GM19238 (cell line): ENCODE data around the gene CEP83.
"Not testable (repeated sequence)": the region's sequence is repeated elsewhere in the genome, so short reads cannot be mapped to it uniquely, and the experiment has no call there.

Experiments used
- DNase-seq: peaks from one replicate; pipeline ENCODE4 v3.0.0; 2011; ENCODE audit warnings: low spot score; ENCODE audit not compliant: insufficient read length

CEP83 gene, protein sequence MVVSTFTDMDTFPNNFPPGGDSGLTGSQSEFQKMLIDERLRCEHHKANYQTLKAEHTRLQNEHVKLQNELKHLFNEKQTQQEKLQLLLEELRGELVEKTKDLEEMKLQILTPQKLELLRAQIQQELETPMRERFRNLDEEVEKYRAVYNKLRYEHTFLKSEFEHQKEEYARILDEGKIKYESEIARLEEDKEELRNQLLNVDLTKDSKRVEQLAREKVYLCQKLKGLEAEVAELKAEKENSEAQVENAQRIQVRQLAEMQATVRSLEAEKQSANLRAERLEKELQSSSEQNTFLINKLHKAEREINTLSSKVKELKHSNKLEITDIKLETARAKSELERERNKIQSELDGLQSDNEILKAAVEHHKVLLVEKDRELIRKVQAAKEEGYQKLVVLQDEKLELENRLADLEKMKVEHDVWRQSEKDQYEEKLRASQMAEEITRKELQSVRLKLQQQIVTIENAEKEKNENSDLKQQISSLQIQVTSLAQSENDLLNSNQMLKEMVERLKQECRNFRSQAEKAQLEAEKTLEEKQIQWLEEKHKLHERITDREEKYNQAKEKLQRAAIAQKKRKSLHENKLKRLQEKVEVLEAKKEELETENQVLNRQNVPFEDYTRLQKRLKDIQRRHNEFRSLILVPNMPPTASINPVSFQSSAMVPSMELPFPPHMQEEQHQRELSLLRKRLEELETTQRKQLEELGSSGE

DNA sequence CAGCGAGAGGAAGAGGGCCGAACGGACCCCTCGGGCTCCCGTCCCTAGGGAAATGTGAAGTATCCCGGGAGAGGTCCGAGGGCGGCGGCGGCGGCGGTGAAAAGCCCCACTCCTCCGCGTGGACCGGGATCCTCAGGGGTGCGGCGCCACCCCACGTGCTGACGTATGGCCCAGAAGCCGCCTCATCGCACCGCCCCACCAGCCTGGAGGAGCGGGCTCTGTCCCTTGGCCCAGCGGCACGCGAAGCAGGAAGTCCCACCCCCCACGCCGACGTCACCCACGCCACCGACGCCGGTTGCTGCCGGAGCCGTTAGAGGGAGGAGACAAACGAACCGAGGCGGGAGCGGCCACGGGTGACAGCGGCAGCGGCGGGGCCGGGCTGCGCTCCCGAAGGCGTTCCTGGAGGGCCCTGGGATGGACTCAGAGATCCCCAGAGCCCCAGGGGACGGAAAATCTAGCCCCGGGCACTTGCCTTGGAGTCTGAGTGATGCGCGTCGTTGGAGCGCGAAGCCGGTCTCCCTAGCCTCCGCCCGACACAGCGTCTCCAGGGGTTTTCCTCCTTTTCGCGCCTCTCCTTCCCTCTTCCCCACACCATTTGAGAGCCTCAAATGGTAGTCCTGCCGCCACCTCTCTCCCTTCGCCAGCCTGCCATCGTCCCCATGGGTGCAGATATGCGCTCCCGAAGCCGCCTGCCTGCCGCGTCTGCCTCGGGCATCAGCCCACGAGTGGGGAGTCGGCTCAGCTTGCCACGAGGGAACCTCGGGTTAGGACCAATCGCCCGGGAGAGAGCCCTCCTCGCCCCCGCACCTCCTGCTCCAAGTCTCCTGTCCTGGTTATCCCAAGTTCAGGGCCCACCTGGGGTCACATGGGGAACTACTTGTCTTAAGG, at the start of gene CEP83:
Gene CEP83, minus strand, starts transcription at position 140 of the 888 bp plus-strand sequence. CDS start 47,377 bp downstream, outside the sequence.
- peak; percentile 90 for DNase-seq

DNA sequence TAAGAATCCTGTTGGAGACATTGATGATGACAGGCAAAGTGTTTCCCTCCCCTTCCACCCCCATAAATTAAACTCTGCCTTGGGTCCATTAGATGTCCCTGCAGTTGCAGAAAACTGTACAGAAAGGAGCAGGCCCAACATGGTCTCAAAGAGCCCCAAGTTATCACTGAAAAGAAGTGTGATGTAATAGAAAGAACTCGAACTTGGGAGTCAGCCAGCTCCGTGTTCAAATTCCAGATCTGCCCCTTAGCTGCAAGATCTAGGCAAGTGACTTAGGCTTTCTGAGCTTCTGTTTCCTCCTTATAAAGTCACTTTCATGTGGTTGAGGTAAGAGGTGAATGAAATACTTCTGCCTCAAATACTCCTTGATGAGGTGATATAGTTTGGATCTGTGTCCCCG, 49.6 kb upstream of the CEP83 start:
- no peak for DNase-seq

DNA sequence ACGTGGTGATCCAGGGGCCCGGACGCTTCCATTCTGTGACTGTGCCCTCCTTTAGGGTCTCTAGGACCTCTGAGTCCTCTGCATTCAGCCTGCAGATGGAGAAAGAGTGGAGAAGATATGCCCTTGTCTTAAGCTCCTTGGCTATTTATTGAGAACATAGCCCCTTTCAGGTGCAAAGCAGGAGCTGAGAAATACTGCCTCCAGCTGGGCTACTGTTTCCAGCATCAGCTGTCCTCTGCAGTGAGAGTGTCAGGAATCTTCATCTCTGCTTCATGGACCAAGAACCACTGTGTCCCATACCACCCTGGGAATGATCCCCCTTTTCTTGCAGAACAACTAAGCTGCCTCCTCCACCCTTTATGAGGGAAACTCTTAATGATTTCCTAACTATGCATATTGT, 47.8 kb upstream of the CEP83 start:
- no peak for DNase-seq

DNA sequence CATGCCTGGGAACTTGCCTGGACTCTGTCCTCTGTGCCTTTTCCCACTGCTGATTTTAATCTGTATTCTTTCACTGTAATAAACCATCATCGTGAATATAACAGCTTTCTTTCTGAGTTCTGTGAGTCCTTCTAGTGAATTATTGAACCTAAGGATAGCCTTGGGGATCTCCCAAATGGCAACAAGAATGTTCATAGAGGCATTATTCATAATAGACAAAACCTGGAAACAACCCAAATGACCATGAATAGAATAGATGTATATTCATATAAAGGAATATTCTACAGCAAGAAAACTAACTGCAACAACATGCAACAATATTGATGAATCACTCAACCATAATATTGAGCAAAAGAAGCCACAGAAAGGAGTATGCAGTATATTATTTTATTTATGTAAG, 44.7 kb upstream of the CEP83 start:
- no peak for DNase-seq

DNA sequence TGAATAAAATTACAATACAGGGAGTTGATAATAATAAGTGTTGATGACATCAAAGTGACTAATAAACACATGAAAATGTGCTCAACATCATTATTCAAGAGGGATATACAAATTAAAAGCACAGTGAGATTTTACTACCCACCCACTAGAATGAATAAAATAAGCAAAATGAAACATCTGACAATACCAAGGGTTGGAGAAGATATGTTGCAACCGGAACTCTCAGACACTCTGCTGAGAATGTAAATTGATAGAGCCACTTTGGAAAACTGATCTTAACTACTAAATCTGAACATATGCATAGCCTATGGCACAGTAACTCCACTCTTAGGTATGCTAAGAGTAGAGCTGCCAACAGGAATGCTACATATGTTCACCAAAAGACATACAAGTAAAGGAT, 44.0 kb upstream of the CEP83 start:
- DNase-seq, result no peak

DNA sequence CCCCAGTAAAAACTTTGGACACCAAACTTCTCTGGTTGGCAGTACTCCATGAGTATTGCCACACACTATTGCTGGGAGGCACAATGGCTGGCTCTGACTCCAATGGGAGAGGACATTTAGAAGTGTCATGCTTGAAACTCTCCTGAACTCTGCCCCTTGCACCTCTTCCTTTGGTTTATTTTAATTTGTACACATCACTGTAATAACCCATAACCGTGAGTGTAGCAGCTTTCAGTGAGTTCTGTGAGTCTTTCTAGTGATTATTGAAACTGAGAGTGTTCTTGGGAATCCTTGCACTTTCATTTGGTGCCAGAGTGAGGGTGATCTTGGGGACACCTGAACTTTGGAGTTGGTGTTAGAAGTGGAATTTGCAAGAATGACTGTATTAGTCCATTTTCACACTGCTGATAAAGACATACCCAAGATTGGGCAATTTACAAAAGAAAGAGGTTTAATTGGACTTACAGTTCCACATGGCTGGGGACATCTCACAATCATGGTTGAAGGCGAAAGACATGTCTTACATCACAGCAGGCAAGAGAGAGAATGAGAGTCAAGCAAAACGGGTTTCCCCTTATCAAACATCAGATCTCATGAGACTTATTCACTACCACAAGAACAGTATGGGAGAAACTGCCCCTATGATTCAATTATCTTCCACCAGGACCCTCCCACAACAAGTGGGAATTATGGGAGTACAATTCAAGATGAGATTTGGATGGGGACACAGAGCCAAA, 41.3 kb upstream of the CEP83 start:
- no peak for DNase-seq

DNA sequence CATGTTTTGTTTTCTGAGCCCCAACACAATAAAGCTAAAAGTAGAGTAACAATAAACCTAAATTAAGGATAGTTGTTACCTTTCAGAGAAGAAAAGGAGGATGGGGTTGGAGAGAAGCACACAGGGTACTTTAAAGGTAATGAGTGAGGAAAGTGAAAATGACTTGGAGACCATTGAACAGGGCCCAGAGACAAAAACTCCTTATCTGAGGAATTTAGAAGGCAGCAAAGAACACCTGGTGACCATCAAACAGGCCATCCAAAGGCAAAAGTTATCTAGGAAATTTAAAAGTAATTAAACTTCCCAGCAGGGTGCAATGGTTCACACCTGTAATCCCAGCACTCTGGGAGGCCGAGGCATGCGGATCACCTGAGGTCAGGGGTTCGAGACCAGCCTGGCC, 39.0 kb upstream of the CEP83 start:
- no peak for DNase-seq

DNA sequence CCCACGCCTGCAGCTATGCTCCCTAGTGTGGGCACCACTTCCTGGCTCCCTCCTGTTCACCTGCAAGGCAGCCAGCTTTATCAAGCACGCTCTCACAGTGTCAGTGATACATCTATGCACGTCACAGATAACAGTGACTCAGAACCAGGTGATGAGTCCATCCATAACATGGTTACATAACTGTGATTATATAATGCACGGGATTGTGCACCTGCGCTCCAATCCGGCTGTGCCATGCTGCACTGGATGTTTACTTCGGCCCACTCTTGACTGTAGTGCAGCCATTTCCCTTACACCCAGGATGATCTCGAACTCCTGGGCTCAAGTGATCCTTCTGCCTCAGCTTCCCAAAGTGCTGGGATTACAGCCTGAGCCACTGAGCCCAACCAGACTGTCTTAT, 38.4 kb upstream of the CEP83 start:
- no peak for DNase-seq

DNA sequence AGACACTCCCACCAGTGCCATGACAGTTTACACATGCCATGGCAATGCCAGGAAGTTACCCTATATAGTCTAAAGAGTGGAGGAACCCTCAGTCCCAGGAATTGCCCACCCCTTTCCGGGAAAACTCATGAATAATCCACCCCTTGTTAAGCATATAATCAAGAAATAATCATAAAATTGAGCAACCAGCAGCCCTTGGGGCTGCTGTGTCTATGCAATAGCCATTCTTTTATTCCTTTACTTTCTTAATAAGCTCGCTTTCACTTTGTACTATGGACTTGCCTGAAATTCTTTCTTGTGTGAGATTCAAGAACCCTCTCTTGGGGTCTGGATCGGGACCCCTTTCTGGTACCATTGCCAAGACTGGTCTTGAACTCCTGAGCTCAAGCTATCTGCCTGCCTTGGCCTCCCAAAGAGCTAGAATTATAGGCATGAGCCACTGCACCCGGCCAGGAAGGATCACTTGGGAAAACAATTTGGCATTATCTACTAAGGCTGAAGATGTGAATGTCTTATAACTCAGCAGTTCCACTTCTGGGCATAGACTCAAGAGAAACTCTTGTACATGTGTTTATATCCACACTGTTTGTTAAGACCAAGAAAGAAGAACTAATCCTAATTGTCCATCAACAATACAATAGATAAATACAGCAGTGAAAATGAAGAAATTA, 35.9 kb upstream of the CEP83 start:
- DNase-seq, result no peak

DNA sequence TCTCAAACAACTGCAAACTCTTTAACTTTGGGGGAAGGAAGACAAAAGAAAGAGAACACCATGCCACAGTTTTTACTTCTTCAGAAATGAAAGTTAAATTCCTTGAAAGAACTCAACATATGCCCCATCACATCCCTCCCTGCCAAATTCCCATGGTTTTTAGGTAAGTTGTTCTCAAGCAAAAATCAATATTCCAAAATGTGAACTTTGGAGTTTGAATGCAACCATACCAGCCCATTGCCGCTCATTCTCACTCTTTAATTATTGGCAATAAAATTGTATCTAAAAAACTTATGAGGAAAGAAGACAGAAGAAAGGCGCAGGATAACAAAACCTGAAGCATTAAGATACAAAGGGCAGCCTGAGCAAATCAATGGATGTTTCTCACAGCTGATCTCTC, 31.8 kb upstream of the CEP83 start:
- no peak for DNase-seq

DNA sequence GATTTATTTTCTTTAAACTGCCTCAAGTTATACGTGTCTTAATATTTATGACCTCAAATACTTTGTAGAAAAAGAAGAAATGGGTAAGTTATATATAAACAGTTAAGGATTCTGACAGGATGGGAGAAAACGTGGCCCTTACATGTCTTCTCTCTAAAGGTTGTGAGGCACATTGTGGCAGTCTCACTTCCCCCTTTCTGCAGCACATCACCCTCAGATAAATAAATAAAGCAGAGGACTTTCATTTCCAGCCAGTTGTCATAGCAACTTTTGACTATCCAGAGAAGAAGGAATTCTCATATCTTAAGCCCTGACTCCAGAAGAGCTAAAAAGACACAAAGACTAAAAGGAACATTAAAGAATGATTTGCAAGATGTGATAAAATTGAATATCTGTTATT, 28.8 kb upstream of the CEP83 start:
- peak; percentile 31 for DNase-seq

DNA sequence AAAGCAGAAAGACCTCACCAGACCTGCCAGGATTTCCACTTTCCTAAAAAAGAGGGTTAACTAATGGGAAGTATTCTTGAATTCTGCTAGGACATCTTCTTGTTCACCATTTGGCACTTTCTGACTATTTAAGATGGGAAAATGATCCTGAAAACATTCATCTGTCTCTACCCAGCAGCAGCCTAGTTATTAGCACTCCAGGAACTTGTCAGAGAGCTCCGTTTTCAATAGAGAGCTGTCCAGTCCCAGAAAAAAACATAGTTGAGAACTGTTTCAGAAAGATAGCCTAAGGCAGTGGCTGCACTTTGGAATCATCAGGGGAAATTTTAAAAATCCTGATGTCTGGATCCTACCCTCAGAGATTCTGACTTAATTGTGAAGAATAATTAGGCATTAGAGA, 22.1 kb upstream of the CEP83 start:
- DNase-seq, result no peak

DNA sequence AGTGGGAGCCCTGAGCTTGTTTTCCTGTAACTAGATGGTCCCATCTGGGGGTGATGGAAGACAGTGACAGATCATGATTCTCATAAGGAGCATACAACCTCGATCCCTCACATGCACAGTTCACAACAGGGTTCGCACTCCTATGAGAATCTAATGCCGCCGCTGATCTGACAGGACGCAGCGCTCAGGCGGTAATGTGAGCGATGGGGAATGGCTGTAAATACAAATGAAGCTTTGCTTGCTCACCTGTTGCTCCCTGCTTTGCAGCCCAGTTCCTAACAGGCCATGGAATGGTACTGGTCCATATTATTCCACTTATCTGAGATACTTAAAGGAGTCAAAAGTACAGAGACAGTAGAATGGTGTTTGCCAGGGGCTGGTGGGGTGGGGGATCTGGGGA, 9.9 kb upstream of the CEP83 start:
- no peak for DNase-seq

DNA sequence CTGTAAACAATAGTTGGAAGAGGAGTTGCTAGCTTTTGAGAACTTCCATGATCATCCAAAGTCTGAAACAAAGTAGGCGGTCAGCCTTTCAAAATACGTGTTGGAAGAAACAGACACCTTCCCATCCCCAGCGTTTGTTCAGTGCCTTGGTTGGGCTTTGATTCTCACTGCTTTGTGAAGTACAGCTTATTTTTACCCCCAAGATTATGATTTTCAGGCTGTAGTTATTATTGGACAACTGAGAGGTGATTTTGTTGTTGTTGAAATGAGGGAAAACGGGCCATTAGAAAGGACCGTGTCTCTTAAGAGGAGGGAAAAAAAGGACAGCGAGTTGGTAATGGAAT, 921 bp upstream of the CEP83 start:
- no peak for DNase-seq

DNA sequence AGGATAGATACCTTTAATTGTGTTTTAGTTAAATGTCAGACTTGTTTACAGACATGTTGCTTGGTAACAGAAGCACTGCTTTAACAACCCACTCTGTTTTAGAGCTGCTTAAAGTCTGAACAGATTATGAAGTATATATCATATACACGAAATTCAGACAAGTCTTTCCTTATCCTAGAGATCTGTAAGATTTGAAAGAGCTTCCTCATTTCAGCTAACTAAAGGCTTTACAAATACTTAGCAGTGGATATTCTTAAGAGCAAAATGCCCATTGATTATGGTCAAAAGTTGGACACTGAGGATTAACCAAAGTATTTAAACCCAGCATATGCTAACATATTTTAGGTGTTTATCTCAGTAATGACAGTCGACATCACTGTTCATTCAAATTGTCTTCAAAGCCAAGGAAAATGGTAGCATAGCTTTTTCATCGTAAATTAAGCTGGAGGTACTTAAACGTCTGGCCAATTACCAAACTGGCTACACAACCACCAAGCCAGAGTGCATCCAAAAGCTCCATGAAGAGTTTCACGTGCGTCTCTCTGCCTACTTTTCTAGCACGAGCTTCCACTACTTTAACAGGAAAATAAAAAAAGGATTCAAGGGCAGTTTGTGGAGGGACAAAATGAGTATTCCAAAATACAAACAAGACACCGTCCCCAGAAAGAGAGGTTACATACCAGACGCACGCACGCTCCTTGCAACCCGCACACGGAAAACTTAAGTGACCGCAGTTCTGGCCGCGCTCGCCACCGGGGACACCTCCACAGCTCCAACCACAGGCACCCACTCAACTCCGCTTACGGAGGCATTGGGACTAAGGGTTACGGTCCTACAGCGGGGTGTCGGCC, 565 bp downstream of the CEP83 start:
- no peak for DNase-seq

DNA sequence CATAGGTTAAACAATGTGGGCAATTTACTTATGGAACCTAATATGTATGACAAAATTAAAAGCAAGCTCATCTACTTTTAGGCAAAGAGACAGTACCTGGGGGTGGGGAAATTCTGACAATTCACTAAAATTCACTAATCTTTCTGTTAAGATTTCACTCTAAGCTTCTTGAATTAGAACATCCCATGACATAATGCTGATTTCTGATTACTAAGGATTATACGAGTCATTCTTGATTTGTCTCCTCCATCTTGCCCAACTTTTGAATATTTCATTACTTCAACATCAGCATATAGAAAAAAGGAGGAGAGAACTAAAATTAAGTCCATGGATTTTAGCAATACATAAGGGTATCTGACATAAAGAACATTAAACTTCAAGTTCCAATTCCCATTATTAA, 2.4 kb downstream of the CEP83 start:
- no peak for DNase-seq

DNA sequence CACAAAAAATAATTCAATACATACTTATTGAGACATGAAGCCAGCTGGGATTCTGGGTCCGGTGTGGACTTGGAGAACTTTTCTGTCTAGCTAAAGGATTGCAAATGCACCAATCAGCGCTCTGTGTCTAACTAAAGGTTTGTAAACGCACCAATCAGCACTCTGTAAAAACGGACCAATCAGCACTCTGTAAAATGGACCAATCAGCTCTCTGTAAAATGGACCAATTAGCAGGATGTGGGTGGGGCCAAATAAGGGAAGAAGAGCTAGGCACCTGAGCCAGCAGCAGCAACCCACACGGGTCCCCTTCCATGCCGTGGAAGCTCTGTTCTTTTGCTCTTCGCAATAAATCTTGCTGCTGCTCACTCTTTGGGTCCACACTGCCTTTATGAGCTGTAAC, 5.3 kb downstream of the CEP83 start:
- not testable (repeated sequence) for DNase-seq

DNA sequence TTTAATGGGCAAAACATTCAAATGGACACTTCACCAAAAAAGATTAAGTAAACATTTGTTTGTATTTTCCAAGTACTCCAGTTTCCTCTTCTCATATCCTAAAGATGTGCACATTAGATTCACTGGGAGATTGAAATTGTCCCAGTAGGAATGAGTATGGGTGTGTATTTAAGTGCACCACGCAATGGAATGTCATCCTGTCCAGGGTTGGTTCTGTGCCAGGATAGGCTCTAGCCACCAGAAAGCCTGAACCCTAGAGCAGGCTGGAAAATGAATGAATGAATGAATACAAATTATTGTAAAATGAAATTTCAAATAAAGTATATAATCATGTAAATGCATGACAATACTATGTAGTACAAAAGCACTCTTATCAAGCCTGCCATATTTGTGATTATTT, 14.0 kb downstream of the CEP83 start:
- DNase-seq, result no peak

DNA sequence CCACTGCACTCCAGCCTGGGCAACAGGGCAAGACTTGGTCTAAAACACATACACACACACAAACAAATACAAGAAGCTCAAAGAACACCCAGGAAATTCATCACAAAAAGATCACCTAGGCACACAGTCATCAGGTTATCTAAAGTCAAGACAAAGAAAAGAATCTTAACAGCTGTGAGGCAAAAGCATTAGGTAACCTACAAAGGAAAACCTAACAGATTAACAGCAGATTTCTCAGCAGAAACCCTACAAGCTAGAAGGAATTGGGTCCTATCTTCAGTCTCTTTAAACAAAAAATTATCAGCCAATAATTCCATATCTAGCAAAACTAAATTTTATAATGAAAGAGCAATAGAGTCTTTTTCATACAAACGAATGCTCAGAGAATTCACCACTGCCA, 22.4 kb downstream of the CEP83 start:
- no peak for DNase-seq

DNA sequence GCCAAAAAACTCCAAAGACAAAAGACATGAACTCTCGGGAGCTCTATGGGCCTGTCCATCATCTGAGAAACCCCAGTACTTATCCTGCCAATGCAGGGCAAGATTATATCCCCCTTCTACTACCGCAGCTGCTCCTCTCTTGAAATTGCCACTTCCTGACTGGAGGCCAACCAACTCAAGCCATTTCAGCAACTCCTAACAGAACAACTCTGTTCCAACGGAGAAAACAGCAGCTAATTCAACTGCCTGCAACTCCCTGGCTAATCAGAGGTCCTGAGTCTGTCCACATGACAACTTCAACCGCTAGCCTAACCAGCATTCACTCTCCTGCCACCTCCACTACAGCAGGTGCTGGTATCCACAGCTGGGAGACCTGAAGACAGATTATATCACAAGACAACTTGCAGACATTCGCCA, 24.1 kb downstream of the CEP83 start:
- DNase-seq, result no peak
